HFF-Myc (cell line): ENCODE results near the gene TMEM130.

ENCODE experiments used
- DNase-seq: peaks from one replicate; pipeline ENCODE4 v3.0.0-alpha.2; 2011; ENCODE audit warnings: low read depth; ENCODE audit errors: extremely low read depth
- H3K4me3 ChIP-seq: replicated peaks from 2 replicates; pipeline ENCODE4 v1.5.1; 2011; ENCODE audit warnings: low read depth, mild to moderate bottlenecking, control low read depth, low read length
- CTCF ChIP-seq: IDR thresholded peaks from 2 replicates; pipeline ENCODE4 v1.5.1; 2012; ENCODE audit warnings: mild to moderate bottlenecking, low read depth, low read length, control low read depth; ENCODE audit errors: missing control alignments

TMEM130 gene

DNA sequence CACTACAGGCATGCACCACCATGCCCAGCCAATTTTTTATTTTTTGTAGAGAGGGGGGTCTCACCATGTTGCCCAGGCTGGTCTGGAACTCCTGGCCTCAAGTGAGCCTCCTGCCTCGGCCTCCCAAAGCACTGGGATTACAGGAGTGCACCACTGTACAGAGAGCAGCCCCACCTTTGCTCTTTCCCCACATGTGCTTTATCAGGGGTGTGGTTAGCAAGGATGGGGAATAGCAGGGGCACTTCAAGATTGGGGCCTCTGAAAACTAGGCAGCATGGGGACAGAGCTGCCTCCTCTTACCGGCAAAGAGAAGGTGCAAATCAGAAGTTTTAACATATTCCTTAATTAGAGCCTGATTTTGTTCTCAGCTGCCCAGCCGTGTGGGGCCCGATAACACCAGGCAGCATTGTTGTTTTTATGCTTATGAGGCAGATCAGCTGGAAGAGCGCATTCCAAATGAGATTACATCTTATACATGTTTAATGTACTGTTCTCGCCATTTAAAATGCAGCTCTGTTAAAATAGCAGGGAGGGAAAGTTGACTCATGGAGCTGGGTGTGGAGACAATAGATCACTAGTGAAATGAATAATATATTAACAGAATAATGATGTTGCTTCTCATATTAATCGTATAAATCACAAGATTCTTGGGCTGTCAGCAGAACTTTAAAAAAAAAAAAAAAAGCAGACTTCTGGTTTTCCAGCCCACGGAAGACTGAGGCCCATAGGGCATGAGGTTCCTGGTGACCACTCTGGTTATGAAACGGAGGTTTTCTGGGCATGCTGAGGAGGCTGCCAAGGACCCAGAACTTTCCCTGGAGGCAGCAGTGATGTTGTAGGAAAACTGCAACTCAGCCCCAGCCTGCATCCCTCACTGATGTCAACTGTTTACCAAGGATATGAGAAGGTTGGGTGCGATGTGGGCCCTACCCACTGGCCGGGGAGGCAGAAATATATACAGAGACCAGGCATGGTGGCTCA is 62.5 kb downstream of the TMEM130 start:
- no peak for TF ChIP-seq CTCF
- no peak for DNase-seq
- H3K4me3 ChIP-seq = no peak overlapping the region

DNA sequence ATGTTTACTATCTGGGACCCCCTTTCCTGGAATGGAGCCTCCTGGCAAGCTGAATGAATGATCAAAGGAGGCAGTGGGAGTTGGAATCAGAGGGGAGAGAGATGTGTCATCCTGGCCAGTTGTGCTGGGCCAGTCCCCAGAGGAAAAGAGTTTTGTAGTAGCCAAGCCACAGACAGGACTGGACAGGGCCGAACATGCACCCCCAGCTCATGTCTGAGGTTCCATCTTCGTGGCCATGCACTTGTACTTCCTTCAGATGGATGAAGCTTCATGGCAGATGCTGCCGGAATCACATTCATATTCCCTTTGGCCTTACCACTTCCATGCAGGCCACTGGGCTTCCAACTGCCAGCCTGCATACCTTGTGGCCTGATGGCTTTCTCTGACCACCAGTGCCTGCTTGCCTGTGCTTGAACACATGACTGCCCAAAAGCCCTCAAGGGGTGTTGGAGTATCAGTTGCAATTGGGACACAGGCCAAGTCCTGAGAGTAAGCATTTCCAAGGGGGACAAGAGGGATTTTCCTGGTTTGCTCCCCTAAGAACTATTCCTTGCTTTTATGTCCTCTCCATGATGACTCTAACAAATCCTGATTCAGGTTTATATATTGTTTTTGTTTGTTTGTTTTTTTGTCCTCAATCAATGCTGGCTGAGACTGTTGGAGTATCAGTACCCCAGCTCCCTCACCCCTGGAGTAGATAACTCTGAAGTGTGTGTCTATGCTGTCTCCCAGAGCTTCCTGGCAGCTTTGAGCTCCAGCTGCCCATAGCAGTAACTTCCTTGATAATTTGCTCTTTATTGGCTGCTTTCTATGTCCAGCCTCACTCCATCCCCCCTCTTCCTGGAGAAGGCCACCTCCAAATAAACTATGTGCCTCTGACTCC is 63.6 kb downstream of the TMEM130 start:
- H3K4me3 ChIP-seq = no peak overlapping the region
- TF ChIP-seq CTCF = no peak
- DNase-seq = no peak

GRCh38 chr7:98802781-98803110 is 67.1 kb downstream of the TMEM130 start:
- no peak for DNase-seq
- no peak for TF ChIP-seq CTCF
- H3K4me3 ChIP-seq = no peak overlapping the region

GRCh38 chr7:98802088-98802780 is 67.6 kb downstream of the TMEM130 start:
- no peak overlapping the region for H3K4me3 ChIP-seq
- peak; percentile 30 for DNase-seq

DNA sequence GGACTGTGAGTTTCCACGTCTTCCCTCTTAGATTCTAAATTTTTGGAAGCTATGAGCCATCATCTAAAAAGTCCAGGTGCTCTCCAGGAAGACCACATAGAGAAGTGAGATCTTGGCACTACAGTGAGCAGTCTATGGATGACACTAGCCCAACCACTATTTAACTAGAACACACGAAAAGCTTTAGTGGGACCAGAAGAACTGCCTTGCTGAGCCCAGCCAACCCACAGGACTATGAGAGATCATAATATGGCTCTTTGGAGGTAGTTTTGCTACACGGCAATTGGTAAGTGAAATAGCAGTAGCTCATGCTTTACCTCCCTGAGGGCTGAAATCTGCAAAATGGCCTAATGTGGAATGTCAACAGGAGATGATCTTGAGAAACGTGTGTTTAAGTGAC is 68.8 kb downstream of the TMEM130 start:
- DNase-seq = no peak
- H3K4me3 ChIP-seq = no peak overlapping the region
- no peak for TF ChIP-seq CTCF

More at GRCh38 chr7:98802088-98802780, 67.6 kb downstream of the TMEM130 start:
- no peak for TF ChIP-seq CTCF

GRCh38 chr7:98797150-98797549 is 72.7 kb downstream of the TMEM130 start:
- TF ChIP-seq CTCF = no peak
- no peak for DNase-seq

More at GRCh38 chr7:98797150-98797549, 72.7 kb downstream of the TMEM130 start:
- no peak overlapping the region for H3K4me3 ChIP-seq
